ENCODE results near the gene FAM217A.

Gene FAM217A, protein sequence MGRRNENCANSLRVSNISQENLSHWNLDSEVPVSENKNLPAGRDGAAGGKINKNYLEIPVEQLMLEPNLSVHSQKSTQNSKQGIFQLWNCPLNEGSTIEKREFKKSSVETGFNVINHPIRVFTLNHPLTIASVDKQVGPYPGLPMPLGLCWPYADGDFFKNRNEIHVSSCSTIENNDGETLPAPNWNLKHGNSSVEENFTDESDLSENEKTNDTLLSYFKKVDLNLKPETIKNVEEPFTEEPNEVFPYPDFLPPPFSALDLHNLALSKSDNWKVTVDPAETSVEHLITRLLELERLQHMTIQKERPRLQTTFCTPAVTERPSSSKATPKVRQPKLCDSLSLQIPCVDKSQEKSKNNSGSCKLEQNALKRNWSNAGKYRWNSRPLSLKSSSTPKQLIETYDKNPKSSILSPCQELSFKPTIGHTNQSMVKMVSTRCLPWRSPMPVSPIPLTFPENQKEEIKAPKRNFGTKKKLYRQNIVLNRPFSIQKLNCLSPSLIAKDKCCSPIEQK

GRCh38 chr6:4078691-4079471 lies at the start of gene FAM217A:
FAM217A (minus strand) TSS chr6:4079137; CDS start chr6:4077414, 1,723 bp downstream.
- Histone ChIP-seq H3K9ac (ENCODE audit: low read length) (no peak within 1 kb of the TSS), H3K36me3 (replicated peaks; ENCODE audit: low read depth, low read length) (no peaks in the 10 kb centered on the region), H3K4me2 (ENCODE audit: low read length) (no peak within 1 kb of the TSS), H3K27me3 (ENCODE audit: low read depth, low read length) (no peaks in the 10 kb centered on the region), H3K9me3 (ENCODE audit: insufficient read depth, low read length) (no peaks in the 10 kb centered on the region), H2AFZ (ENCODE audit: low read depth, low read length) (no peak within 1 kb of the TSS), H3K4me3 (ENCODE audit: low read length) (no peak within 1 kb of the TSS), H4K20me1 (ENCODE audit: insufficient read depth, low read length) (no peaks in the 10 kb centered on the region), H3K4me1 (ENCODE audit: low read length) (no peaks in the 10 kb centered on the region), H3K27ac (ENCODE audit: low read length) (no peak within 1 kb of the TSS), H3K79me2 (ENCODE audit: low read length) (no peaks in the 10 kb centered on the region)
- TF ChIP-seq EZH2phosphoT487 (IDR thresholded peaks at IDR 0.05; ENCODE audit: low read depth) (no peak), CTCF (IDR thresholded peaks at IDR 0.05; ENCODE audit: low read depth, low read length) (no peak)

DNA sequence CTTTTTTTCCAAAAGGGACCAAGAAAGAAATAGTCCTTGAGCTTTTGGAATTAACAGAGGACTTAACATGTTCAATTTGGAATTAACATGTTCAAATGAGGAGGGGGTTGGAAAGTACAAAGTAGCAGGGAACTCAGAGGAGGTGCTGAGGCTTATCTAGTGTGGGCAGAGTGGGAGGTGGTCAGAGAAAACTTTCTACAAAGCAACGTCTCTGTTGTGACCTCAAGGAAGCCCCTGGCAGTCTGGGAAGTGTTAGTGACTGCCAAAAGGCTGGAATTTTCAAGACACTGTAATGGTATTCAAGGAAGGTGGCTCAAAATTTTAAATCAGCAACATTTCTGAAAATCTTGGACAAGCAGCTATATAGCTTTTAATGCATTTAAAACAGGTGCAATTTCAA lies 49.1 kb upstream of the FAM217A start:
- no peaks in the 10 kb centered on the region for H3K27me3 ChIP-seq (ENCODE audit: low read depth, low read length)
- no peak overlapping the region for H3K4me2 ChIP-seq (ENCODE audit: low read length)
- H2AFZ ChIP-seq (ENCODE audit: low read depth, low read length): no peak overlapping the region
- H3K9me3 ChIP-seq (ENCODE audit: insufficient read depth, low read length): no peaks in the 10 kb centered on the region
- no peak for TF ChIP-seq EZH2phosphoT487 (IDR thresholded peaks at IDR 0.05; ENCODE audit: low read depth)
- no peak for TF ChIP-seq CTCF (IDR thresholded peaks at IDR 0.05; ENCODE audit: low read depth, low read length)
- no peak overlapping the region for H3K4me3 ChIP-seq (ENCODE audit: low read length)
- no peak overlapping the region for H3K27ac ChIP-seq (ENCODE audit: low read length)
- no peak overlapping the region for H3K9ac ChIP-seq (ENCODE audit: low read length)
- no peaks in the 10 kb centered on the region for H3K79me2 ChIP-seq (ENCODE audit: low read length)
- H3K4me1 ChIP-seq (ENCODE audit: low read length): no peaks in the 10 kb centered on the region
- H4K20me1 ChIP-seq (ENCODE audit: insufficient read depth, low read length): no peaks in the 10 kb centered on the region
- peaks cover 27% of the 10 kb centered on the region for H3K36me3 ChIP-seq (replicated peaks; ENCODE audit: low read depth, low read length)

DNA sequence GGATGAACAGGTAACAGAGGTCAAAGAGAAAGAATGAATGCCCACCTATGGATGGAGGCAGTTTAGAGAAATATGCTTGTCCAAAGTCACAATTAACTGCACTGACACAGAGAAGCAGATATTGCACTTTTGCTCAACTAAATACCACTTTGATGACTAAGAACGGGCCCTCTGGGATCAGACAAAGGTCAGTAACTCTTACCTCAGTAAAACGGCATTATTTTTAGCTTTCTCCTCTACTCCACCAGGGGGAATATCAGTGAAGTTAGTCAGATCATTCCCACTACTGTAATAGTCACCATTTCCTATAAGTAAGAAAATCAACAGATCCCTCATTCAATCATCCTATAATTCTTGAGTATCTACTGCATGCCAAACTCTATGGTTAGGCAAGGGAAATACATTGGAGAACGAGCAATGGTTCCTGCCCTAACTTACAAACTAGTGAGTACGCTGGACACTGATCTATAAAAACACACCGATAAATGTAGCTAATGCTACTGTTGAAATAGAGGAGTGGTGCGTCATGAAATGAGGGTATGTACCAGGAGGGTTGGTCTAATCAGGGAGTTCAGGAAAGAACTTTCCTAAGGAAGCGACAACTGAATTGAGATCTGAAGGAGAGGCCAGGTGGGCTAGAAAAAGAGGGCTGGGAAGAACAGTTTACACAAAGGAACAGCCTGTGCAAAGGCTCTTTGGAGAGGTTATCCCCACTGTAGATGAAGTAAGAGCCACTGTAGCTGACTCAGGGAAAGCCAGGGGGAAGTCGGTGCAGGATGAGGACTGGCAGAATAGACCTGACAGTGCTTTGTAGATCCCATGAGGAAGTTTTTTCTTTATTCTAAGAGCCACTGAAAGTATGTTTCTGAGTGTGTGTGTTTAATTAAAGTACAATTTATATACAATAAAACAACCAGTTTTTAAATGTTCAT lies 47.3 kb upstream of the FAM217A start:
- no peak overlapping the region for H3K4me3 ChIP-seq (ENCODE audit: low read length)
- no peak overlapping the region for H3K4me2 ChIP-seq (ENCODE audit: low read length)
- peaks cover 18% of the 10 kb centered on the region for H3K36me3 ChIP-seq (replicated peaks; ENCODE audit: low read depth, low read length)
- H3K27me3 ChIP-seq (ENCODE audit: low read depth, low read length): no peaks in the 10 kb centered on the region
- no peak overlapping the region for H2AFZ ChIP-seq (ENCODE audit: low read depth, low read length)
- no peaks in the 10 kb centered on the region for H3K79me2 ChIP-seq (ENCODE audit: low read length)
- no peaks in the 10 kb centered on the region for H3K9me3 ChIP-seq (ENCODE audit: insufficient read depth, low read length)
- no peaks in the 10 kb centered on the region for H3K4me1 ChIP-seq (ENCODE audit: low read length)
- H3K27ac ChIP-seq (ENCODE audit: low read length): no peak overlapping the region
- no peaks in the 10 kb centered on the region for H4K20me1 ChIP-seq (ENCODE audit: insufficient read depth, low read length)
- H3K9ac ChIP-seq (ENCODE audit: low read length): no peak overlapping the region
- TF ChIP-seq CTCF (IDR thresholded peaks at IDR 0.05; ENCODE audit: low read depth, low read length): no peak
- TF ChIP-seq EZH2phosphoT487 (IDR thresholded peaks at IDR 0.05; ENCODE audit: low read depth): no peak

Measured in OCI-LY3 (cell line).